Gastroesophageal sphincter (tissue), 3 donors: ENCODE data around the gene ACSL6.

Experiments used
- EP300 ChIP-seq: sonication (generic); formaldehyde crosslinking; IDR thresholded peaks from one replicate; pipeline ENCODE4 v1.6.1; 2017; ENCODE audit warnings: antibody characterized with exemption, mild to moderate bottlenecking
- POLR2A ChIP-seq, 2 donors: fragments of 450-650 bp; IDR thresholded peaks; one replicate each; pipeline ENCODE4 v1.6.1; 2017; ENCODE audit warnings: antibody characterized with exemption in 2 of 2, mild to moderate bottlenecking in 2 of 2, moderate library complexity in 1 of 2
- TF ChIP-seq, protein P1 (sequence below), 4 experiments: fragments of 200-600 bp in 2 of 4; fragments of 450-650 bp in 2 of 4; sonication (generic) in 1 of 4; IDR thresholded peaks; one replicate each; pipeline ENCODE4 v1.5.1; 2017 to 2019; ENCODE audit warnings: antibody characterized with exemption in 4 of 4, mild to moderate bottlenecking in 2 of 4, moderate library complexity in 2 of 4

DNA sequence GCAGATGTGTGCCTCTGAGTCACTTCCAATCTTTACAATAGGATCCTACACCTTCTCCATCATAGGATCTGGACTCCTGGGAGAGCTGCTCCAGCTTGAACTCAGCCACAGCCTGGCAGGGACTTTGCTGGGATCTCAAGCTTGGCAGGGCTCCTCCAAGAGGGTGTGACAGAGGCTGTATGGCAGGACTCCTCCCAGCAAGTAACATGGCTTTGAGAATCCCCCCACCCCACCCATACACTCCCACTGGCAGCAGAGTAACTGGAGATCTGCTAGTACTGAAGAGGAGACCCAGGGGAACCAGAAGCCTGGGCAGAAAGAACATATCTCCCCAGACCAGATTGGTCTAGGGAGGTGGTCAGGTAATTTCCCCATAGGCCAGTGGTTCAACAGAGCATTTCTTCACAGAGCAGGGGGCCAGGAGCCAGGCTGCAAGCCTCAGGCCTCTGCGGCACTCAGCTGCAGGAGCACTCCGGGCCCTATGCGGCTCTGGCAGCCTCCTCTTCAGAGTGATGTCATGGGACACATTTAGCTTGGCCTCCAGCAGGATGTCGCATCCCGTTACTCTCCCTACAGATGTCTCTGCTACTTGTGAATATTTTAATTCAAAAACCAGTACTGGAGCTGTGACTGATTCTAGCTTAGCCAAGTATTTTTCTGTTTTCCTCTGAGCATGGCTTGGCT is 1.7 kb upstream of the ACSL6 start:
- TF ChIP-seq EP300 (no peak), POLR2A (IDR thresholded peaks at IDR 0.05) (no peak)
- TF ChIP-seq, protein P1, sequence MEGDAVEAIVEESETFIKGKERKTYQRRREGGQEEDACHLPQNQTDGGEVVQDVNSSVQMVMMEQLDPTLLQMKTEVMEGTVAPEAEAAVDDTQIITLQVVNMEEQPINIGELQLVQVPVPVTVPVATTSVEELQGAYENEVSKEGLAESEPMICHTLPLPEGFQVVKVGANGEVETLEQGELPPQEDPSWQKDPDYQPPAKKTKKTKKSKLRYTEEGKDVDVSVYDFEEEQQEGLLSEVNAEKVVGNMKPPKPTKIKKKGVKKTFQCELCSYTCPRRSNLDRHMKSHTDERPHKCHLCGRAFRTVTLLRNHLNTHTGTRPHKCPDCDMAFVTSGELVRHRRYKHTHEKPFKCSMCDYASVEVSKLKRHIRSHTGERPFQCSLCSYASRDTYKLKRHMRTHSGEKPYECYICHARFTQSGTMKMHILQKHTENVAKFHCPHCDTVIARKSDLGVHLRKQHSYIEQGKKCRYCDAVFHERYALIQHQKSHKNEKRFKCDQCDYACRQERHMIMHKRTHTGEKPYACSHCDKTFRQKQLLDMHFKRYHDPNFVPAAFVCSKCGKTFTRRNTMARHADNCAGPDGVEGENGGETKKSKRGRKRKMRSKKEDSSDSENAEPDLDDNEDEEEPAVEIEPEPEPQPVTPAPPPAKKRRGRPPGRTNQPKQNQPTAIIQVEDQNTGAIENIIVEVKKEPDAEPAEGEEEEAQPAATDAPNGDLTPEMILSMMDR (IDR thresholded peaks at IDR 0.05), result no peak
